Fibroblast of mammary gland (primary cell): ENCODE results near the gene STT3A.
"Not testable (repeated sequence)": the region's sequence is repeated elsewhere in the genome, so short reads cannot be mapped to it uniquely, and the experiment has no call there.

ENCODE experiments used
- DNase-seq: peaks from one replicate; pipeline ENCODE4 v3.0.0-alpha.2; 2010; ENCODE audit warnings: low read depth
- H3K4me3 ChIP-seq: 2 replicates; pipeline ENCODE4 v1.5.1; 2011; ENCODE audit warnings: low read depth, mild to moderate bottlenecking, low read length, moderate library complexity; ENCODE audit not compliant: control insufficient read depth
- CTCF ChIP-seq: conservative IDR thresholded peaks from 2 replicates; pipeline ENCODE4 v1.5.1; 2011; ENCODE audit warnings: low read depth, low read length, inconsistent platforms; ENCODE audit not compliant: control insufficient read depth, insufficient read depth

The STT3A gene

GRCh38 chr11:125569915-125570621 is 22.6 kb upstream of the STT3A start:
- TF ChIP-seq CTCF, result no peak
- H3K4me3 ChIP-seq, result peak overlapping the region; percentile 77
- DNase-seq, result peak; percentile 27

- TF ChIP-seq CTCF, result no peak
- no peak overlapping the region for H3K4me3 ChIP-seq
- no peak for DNase-seq
Measured at GRCh38 chr11:125570952-125571351, 21.7 kb upstream of the STT3A start.

DNA sequence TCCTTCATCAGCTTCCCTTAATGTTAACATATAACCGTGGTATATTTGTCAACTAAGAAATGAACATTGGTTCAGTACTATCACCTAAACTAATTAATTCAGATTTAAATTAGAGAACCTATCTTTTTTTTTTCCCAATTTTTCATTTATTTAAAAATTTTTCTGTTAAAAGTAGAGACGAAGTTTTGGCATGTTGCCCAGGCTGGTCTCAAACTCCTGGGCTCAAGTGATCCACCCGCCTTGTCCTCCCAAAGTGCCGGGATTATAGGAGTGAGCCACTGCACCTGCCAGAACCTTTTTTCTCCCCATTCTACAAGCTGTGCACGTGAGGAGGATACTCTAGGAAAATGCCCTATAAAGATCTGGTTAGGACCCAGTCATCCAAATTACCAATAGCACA is 19.7 kb upstream of the STT3A start:
- no peak for DNase-seq
- no peak overlapping the region for H3K4me3 ChIP-seq
- no peak for TF ChIP-seq CTCF

- H3K4me3 ChIP-seq, DNase-seq: not testable (repeated sequence)
Measured at GRCh38 chr11:125577181-125577580, 15.5 kb upstream of the STT3A start.

GRCh38 chr11:125578783-125579182 is 13.9 kb upstream of the STT3A start:
- TF ChIP-seq CTCF, result no peak
- DNase-seq, result no peak
- no peak overlapping the region for H3K4me3 ChIP-seq

DNA sequence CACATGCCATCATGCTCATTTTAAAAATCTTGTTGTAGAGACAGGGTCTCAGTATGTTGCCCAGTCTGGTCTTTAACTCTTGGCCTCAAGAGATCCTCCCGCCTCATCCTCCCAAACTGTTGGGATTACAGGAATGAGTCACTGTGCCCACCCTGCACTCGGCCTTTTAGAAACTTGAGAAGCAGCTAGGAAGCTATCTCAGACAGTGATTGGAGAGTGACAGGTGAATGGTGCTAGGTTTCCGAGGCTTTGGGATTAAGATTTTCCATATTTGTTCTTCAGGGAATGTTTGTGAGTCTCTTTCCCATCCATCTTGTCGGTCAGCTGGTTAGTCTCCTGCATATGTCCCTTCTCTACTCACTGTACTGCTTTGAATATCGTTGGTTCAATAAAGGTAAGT is 12.8 kb upstream of the STT3A start:
- DNase-seq, result no peak
- no peak overlapping the region for H3K4me3 ChIP-seq
- no peak for TF ChIP-seq CTCF

DNA sequence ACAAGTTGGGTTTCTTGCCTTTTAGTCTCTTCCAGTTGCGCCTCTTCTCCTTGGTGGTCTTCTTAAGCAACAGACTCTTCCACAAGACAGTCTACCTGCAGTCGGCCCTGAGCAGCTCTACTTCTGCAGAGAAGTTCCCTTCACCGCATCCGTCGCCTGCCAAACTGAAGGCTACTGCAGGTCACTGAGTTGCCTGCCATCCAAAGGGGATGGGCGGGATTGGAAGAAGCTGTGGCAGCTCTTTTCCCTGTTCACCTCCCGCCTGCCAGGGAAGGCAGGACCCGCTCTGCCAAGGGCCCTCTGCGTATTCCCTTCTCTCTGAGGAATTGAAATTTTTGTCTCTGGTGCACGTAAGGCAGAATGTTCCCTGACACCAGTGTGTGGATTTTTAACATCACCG is 9.2 kb upstream of the STT3A start:
- no peak for DNase-seq
- TF ChIP-seq CTCF, result no peak
- H3K4me3 ChIP-seq, result no peak overlapping the region
